ENCODE data around the gene ITIH2.

GRCh38 chr10:7665767-7666166 lies 37.3 kb upstream of the ITIH2 start:
- TF ChIP-seq CTCF (IDR thresholded peaks at IDR 0.05; ENCODE audit: low read depth, low read length) (no peak), POLR2A (IDR thresholded peaks at IDR 0.05; ENCODE audit: extremely low read depth, insufficient read length) (no peak)
